Limb (tissue), 2 donors: ENCODE data around the gene RALBP1.
"Not testable (repeated sequence)": the region's sequence is repeated elsewhere in the genome, so short reads cannot be mapped to it uniquely, and the experiment has no call there.

ENCODE experiments used
- DNase-seq, 2 donors: peaks; one replicate each; pipeline ENCODE4 v3.0.0-alpha.2; 2016; ENCODE audit errors: extremely low spot score in 2 of 2

RALBP1 gene

GRCh38 chr18:9454061-9454703 is 21.1 kb upstream of the RALBP1 start:
- no peak for DNase-seq

DNA sequence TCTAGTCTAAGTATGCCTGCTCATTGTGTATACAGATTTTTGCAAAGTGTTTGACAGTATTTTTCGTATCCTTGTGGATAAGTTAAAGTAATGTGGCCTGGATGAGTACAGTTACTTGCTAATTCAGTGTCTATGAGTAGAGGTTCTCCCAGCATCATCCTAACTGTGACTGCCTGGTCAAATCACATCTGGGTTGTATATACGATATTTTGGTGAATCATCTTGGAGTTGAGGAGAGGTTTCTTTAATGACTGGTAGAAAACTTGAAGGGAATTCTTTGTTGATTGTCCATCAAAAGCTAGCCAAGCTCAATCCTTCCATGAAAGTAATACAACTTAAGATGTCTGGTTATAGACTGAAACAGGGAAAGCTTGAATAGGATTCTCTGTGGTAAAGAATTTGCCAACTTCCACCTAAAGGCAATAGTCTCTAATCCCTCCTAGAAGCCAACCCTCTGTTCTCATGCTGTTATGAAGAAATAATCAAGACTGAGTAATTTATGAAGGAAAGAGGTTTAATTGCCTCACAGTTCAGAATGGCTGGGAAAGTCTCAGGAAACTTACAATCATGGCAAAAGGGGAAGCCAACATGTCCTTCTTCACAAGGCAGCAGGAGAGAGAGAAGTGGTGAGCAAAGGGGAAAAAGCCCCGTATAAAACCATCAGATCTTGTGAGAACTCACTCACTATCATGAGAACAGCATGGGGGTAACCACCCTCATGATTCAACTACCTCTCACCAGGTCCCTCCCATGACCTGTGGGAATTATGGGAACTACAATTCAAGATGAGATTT is 19.4 kb upstream of the RALBP1 start:
- no peak for DNase-seq

DNA sequence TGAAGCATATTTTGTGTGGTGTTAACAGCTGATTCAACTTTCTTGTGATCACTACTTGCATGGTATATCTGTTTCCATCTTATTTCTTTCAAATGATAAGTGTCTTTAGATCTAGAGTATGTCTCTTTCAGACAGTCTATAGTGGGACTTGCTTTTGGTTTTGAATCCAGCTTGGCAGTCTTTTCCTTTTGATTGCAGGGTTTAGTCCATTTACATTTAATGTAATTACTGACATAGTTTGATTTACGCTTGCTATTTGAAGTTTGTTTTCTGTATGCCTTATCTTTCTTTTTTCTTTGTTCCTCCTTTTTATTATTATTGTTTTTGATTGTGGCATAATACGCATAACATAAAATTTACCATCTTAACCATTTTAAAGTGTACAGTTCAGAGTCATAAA is 9.2 kb upstream of the RALBP1 start:
- no peak for DNase-seq

DNA sequence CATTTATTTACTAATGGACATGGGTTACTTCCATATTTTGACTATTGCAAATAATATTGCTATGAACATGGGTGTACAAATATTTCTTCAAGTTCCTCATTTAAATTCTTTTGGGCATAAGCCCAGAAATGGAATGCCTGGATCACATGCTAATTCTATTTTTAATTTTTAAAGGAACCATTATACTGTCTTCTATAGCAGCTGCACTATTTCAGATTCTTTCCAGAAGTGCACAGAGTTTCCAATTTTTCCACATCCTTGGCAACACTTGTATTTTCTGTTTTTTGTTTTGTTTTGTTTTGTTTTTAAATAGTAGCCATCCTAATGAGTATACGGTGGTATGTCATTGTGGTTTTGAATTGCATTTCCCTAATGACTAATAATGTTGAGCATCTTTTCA is 8.5 kb upstream of the RALBP1 start:
- DNase-seq = no peak

DNA sequence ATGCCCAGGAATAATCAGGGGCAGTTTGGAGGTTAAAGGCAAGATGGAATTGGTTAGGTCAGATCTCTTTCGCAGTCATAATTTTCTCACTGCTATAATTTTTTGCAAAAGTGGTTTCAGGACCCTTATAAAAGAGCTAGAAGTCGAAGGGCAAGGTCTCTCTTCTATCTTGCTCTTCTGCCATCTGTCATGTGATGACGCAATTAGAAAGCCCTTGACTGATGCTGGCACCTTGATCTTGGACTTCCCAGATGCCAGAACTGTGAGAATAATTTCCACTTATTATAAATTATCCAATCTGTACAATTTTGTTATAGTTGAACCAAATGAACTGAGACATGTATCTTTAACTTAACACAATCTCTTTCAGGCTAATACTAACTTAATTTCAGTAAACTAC is 6.3 kb upstream of the RALBP1 start:
- DNase-seq = no peak

DNA sequence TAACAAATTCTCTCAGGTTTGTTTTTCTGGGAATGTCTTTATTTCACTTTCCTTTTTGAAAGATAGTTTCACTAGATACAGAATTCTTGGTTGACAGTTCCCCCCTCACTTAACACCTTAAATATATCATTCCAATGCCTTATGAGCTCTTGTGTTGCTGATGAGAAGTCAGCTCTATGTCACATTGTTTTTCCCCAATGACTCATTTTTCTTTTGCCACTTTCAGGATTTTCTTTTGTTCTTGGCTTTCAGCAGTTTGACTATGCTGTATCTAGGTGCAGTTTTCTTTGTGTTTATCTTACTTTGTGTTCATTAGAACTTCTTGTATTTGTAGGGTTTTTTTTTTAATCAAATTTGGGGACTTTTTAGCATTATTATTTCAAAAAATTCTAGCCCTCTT is 5.6 kb upstream of the RALBP1 start:
- no peak for DNase-seq

DNA sequence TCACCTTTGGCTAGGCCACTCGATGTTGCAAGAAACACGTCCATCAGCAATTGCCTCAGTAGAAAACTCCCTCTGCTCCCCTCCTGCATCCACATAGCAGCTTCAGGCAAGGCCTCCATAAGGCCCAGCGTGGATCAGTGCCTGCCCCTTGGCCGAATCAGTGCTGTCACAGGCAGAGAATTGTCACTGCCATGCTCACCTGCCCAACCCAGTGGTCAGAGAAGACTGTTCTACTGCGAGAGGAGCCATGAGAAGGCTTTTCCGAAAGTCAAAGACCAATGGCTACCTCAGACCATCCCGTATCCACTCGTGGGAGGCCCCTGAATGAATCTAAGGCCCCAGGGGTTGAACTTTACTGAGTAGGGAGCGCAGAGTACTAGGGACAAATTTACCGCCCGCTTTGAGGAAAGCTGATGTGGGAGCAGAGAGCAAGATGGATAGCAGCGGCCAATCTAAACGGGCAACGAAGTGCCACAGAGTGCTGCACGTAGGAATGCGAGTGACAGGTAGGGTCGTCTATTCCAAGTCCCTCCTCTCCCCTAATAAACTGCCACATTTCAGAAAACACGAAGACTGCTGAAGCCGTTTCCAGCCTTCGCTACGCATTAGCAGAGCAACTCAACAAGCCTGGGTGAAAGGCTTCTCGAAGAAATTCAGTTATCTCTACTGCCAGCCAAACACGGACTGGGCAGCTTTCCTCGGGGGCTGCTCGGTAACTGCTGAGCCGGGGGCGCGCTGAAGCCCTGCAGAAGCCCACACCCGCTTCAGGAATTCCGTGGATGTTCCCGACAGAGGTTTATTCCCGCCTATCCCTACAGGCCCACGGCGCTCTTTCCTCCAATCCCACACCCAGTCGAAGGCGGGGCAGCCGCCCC is 968 bp upstream of the RALBP1 start:
- DNase-seq = peak in 1 of 2 donors; percentile 90

- peak in 1 of 2 donors; percentile 16 for DNase-seq
Observed at GRCh38 chr18:9475643-9476591, 604 bp downstream of the RALBP1 start.

GRCh38 chr18:9476949-9477348 is 1.6 kb downstream of the RALBP1 start:
- not testable (repeated sequence) for DNase-seq

GRCh38 chr18:9477509-9477908 is 2.2 kb downstream of the RALBP1 start:
- DNase-seq = no peak

GRCh38 chr18:9478545-9478944 is 3.2 kb downstream of the RALBP1 start:
- no peak for DNase-seq

DNA sequence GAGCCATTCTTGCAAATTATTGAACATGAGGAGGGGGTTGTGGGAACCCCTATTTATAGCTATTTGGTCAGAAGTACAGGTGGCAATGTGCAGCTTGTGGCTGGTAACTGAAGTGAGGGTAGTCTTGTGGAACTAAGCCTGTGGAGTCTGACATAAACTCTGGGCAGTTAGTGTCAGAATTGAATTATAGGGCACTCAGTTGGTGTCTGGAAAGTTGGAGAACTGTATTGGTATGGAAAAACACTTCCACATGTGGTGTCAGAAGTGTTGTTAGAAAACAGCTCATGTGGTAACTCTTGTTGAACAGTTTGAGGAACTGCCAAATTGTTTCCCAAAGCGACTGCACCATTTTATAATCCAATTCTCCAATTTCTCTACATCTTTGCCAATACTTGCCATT is 7.5 kb downstream of the RALBP1 start:
- DNase-seq = no peak

DNA sequence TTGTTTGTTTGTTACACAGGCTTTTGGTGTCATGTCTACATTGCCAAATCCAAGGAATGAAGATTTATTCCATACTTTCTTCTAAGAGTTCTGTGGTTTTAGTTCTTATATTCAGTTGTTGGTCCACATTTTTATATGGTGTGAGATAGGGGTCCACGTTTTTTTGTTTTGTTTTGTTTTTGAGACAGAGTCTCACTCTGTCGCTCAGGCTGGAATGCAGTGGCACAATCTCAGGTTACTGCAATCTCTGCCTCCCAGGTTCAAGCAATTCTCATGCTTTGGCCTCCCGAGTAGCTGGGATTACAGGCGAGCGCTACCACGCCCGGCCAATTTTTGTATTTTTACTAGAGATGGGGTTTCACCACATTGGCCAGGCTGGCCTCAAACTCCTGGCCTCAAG is 8.2 kb downstream of the RALBP1 start:
- DNase-seq = no peak

DNA sequence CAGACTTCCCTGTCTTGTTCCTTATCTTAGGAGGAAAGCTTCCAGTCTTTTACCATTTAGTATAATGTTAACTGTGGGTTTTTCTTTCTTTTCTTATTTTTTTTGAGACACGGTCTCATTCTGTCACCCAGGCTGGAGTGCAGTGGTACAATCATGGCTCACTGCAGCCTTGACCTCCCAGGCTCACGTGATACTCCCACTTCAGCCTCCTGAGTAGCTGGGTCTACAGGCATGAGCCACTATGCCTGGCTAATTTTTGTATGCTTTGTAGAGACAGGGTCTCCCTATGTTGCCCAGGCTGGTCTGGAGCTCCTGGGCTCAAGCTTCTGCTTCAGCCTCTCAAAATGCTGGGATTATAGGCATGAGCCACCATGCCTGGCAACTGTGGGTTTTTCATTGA is 9.5 kb downstream of the RALBP1 start:
- not testable (repeated sequence) for DNase-seq

DNA sequence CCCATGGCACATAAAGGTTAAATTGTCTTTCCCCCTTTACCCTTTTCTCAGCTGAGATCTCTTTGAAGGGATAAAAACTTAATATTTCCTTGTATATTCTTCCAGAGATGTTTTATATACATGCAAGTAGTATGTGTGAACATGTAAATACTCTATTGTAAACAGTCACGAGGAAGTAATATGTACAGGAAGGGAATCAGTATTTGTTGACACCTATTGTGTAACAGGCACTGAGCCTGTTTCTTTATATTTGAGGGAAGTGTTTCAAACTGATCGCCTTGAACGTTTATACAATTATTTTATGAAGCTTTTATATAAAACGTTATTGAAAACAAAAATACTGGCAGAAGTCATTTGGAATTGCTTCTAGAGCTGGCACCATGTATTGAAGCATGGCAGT is 13.2 kb downstream of the RALBP1 start:
- DNase-seq = no peak

DNA sequence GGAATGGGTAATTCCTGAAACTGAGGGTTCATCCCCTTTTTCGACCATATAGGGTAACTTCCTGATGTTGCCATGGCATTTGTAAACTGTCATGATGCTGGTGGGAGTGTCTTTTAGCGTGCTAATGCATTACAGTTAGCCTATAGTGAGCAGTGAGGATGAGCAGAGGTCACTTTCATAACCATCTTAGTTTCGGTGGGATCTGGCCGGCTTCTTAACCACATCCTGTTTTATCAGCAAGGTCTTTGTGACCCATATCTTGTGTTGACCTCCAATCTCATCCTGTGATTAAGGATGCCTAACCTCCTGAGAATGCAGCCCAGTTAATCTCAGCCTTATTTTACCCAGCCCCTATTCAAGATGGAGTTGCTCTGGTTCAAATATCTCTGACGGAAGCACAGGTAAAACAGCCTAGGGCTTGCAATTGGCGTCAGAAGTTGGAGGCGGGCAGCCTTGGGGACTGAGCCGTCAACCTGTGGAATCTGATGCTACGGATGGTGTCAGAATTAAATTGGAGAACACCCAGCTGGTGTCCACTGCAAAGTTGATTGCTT is 19.5 kb downstream of the RALBP1 start:
- DNase-seq = no peak

DNA sequence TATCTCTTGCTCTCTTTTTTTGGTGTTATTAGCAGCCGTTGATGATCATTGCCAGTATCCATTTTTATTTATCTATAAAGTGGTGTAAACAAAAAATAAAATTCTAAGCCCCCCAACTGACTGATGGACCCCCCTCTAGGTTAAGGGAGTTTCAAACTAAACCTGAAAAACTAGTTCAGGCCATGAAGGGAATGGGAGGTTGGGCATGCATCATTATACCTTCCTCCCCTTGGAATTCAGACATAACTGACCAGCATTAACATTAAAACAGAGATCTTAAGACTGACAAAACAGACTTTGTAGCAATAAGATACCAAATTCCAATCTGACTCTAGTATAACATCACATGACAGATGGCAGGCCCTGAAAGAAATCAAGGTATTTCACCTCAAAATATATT is 20.2 kb downstream of the RALBP1 start:
- DNase-seq = no peak

DNA sequence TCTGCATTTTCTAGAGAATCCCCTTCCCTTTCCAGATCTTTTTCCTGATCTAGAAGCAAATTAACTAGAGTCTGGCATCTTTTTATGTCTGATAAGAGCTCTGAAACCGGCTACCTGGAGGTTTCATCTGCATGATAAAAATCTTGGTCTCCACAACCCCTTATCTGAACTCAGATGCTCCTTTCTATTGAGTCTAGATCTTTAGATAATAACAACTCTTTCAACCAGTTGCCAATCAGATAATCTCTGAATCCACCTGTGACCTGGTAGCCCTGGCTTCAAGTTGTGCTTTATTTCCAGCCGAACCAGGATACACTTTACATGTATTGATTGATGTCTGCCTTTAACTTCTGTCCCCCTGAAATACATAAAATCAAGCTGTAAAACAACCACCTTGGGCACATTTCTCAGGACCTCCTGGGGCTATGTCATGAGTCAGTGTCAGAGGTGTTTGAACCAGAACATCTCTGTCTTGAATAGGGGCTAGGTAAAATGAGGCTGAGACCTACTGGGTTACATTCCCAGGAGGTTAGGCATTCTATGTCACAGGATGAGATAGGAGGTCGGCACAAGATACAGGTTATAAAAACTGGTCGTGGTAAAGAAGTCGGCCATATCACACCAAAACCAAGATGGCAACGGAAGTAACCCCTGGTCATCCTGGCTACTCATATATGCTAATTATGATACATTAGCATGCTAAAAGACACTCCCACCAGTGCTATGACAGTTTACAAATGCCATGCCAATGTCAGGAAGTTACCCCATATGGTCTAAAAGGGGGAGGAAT is 20.8 kb downstream of the RALBP1 start:
- no peak for DNase-seq

DNA sequence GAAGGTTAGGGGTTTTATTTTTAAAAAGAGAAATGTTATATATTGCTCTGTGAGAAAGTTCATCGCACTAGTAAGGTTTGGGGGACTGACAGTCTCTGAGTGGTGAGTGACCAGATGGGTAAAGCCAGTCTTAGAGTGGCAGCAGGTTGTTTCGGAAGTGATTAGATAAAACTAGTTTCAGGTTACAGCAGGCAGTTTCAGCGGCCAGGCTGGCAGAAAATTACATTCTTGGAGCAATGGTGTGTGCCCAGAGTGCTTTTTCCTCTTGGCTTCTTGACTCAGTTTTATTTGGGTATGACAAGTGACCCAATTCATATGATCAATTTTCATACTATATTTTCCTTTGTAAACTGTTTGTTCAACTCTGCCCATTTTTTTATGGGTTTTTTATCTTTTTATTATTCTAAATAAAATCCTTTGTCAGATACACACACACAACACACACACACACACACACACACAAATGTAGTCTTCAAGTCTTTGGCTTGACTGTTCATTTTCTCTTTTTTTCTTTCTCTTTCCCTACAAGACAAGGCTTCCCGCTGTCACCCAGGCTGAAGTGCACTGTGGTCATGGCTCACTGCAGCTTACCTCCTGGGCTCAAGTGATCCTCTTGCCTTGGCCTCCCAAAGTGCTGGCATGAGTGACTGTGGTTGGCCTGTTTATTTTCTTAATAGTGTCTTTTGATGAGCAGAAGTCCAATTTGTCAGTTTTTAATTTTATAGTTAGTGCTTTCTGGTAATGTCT is 30.9 kb downstream of the RALBP1 start:
- no peak for DNase-seq
